Activated naive CD4-positive, alpha-beta T cell (primary cell): ENCODE data around the gene HSDL1.

Experiments
- DNase-seq, 4 experiments: peaks; one replicate each; lab custom pipeline; 2025; lab: John Stamatoyannopoulos, UW

The HSDL1 gene

GRCh38 chr16:84144859-84145639 is at the start of gene HSDL1, which contains the start of gene DNAAF1:
HSDL1 (minus strand) TSS chr16:84145177; CDS start chr16:84131321, 13,856 bp downstream.
DNAAF1 (plus strand) TSS chr16:84145308; CDS start chr16:84145441, 133 bp downstream.
- DNase-seq = peak; percentile 90 to 96 (median 92)

- DNase-seq = no peak
These were observed 49.0 kb upstream of the HSDL1 start for GRCh38 chr16:84194018-84194417.

GRCh38 chr16:84193480-84193879 is 48.5 kb upstream of the HSDL1 start:
- no peak for DNase-seq

- no peak for DNase-seq
These were observed 46.5 kb upstream of the HSDL1 start for GRCh38 chr16:84191466-84191865.

- no peak for DNase-seq
These were observed 45.9 kb upstream of the HSDL1 start, which contains the start of gene ADAD2 for GRCh38 chr16:84190731-84191388. ADAD2 (plus strand) TSS chr16:84191157; CDS start chr16:84191231, 74 bp downstream.

- DNase-seq = peak; percentile 84 to 88 (median 87)
These were observed 41.9 kb upstream of the HSDL1 start, which contains the start of gene TAF1C for GRCh38 chr16:84186685-84187437. TAF1C (minus strand) TSS chr16:84187057; CDS start chr16:84184988, 2,069 bp downstream.

GRCh38 chr16:84184775-84185174 is 39.8 kb upstream of the HSDL1 start:
- DNase-seq = no peak

GRCh38 chr16:84183911-84184591 is 39.1 kb upstream of the HSDL1 start:
- no peak for DNase-seq

- no peak for DNase-seq
These were observed 38.5 kb upstream of the HSDL1 start for GRCh38 chr16:84183572-84183875.

- no peak for DNase-seq
These were observed 37.9 kb upstream of the HSDL1 start for GRCh38 chr16:84182680-84183571.

- no peak for DNase-seq
These were observed 37.1 kb upstream of the HSDL1 start for GRCh38 chr16:84182104-84182503.

- DNase-seq = no peak
These were observed 36.4 kb upstream of the HSDL1 start for GRCh38 chr16:84181144-84181915.

- no peak for DNase-seq
These were observed 35.7 kb upstream of the HSDL1 start for GRCh38 chr16:84180519-84181140.

- DNase-seq = no peak
These were observed 34.8 kb upstream of the HSDL1 start for GRCh38 chr16:84179612-84180320.

- no peak for DNase-seq
These were observed 34.1 kb upstream of the HSDL1 start for GRCh38 chr16:84178892-84179611.

- DNase-seq = no peak
These were observed 33.3 kb upstream of the HSDL1 start for GRCh38 chr16:84178146-84178765.

GRCh38 chr16:84177741-84178073 is 32.7 kb upstream of the HSDL1 start:
- DNase-seq = no peak
